ENCODE results near the gene SH3BP5.

Gene SH3BP5

GRCh38 chr3:15295506-15295905 lies 36.9 kb downstream of the SH3BP5 start:
- DNase-seq: no peak

GRCh38 chr3:15294929-15295328 lies 37.5 kb downstream of the SH3BP5 start:
- no peak for DNase-seq

- DNase-seq: no peak
Measured at GRCh38 chr3:15292765-15293522, 39.4 kb downstream of the SH3BP5 start.

DNA sequence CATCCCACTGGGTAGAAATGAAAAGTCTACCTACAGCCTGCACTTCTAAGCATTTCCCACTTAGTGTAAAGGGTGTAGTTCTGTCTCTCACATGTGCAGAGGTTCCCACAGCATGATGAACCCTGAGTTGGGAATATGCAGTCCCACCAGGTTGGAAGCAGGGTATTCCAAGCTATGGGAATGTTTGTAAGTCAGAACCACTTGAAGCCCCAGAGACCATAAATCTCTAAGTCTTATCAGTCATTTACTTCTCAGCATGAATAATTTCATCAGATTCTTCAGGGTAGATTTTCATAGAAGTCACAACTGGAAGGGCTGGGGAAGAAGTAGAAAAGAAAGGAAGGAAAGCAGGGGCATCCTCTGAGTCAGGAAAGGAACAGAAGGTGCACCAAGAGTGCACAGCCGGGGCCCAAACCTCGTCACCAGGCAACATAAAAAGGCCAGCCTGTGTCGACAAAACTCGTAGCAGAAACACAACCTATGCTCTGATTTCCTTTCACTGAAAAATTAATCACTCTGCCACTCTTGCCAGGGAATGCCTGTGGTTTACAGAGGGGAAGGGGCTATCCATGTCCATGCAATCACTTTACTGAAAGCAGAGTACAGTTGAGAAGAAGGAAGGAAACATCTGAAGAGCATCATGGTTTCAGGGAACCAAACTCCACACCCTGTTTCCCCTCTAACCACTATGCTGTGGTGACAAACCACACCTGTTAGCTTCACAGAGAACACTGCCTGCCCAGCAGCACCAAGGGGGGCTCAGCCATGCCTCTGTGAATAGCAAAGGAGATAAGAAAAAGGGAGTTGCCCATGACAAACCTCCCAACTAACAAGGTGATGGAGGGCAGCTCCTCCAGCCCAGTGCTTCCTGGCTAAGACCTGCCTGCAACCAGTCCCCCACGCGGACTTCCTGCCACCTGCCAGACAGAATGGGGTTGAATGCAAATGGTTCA lies 40.5 kb downstream of the SH3BP5 start:
- DNase-seq: no peak

- DNase-seq: no peak
Measured at GRCh38 chr3:15290736-15291135, 41.6 kb downstream of the SH3BP5 start.

GRCh38 chr3:15289661-15290060 lies 42.7 kb downstream of the SH3BP5 start:
- no peak for DNase-seq

- no peak for DNase-seq
Measured at GRCh38 chr3:15288331-15289035, 43.9 kb downstream of the SH3BP5 start.

- no peak for DNase-seq
Measured at GRCh38 chr3:15287565-15288330, 44.6 kb downstream of the SH3BP5 start.

GRCh38 chr3:15286022-15286421 lies 46.4 kb downstream of the SH3BP5 start:
- DNase-seq: no peak

- peak; percentile 98 for DNase-seq
Measured at GRCh38 chr3:15284121-15284889, 48.1 kb downstream of the SH3BP5 start.

DNA sequence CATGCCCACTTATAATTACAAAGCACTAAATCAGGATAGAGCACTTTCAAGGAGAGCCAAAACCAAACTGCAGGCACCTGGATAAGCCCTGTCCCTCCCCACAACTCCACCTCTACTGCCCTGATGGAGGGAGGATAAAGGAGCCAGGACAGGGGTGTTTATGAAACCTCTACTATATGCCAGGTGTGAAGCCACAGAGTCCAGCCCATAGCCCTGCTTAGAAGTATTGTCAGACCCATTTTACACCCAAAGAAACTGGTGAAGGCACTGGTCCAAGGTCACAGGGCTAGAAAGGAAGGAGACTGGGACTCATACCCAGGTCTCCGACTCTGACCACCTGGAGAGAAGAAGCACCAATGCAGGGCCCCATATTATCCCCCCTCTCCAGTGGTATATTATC lies 48.7 kb downstream of the SH3BP5 start:
- DNase-seq: no peak

GRCh38 chr3:15281817-15282216 lies 50.6 kb downstream of the SH3BP5 start:
- no peak for DNase-seq

GRCh38 chr3:15280853-15281532 lies 51.4 kb downstream of the SH3BP5 start:
- DNase-seq: no peak

GRCh38 chr3:15279671-15280402 lies 52.5 kb downstream of the SH3BP5 start:
- DNase-seq: no peak

- no peak for DNase-seq
Measured at GRCh38 chr3:15279205-15279604, 53.2 kb downstream of the SH3BP5 start.

GRCh38 chr3:15277861-15278500 lies 54.4 kb downstream of the SH3BP5 start:
- no peak for DNase-seq

GRCh38 chr3:15276028-15276724 lies 56.2 kb downstream of the SH3BP5 start:
- no peak for DNase-seq

DNA sequence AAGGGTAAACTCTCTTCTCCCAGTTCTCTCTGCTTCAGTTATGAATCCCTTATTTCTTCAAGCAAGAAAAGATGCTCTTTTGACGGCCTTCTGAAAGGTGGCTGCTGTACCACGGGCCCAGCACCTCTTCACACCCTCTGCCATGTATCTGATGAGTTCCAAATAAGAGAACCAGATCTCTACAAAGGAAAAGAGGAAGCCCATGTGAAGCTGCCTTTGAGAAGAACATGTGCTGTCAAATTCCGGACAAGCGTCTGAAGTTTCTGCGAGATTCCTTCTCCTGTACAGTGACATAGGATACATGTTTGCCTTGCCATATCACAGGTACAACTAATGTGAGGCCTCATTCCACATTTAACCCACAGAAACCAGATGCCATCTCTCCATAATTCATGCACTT lies 59.2 kb downstream of the SH3BP5 start:
- DNase-seq: no peak

Data from NCI-H524 (cell line).